A673 (cell line): ENCODE data around the gene RBM39. TPM values are rescaled to one million over a fixed set of nuclear protein-coding genes. Genes with fewer than 3 reads are reported as not detected.

Experiments used
- BruUV-seq: library from RNA; stranded (reverse); fragments of 400-500 nt; replicated peaks from 2 replicates; lab custom pipeline; 2021; lab: Mats Ljungman, UMichigan
- CTCF ChIA-PET: fragments of 300-600 bp; sonication (Branson Sonifier 250); formaldehyde crosslinking; loops from one replicate; lab custom pipeline; 2022; ENCODE audit warnings: antibody characterized with exemption; lab: Charles Lee
- POLR2A ChIA-PET: fragments of 300-600 bp; sonication (Branson Sonifier 250); formaldehyde crosslinking; loops from one replicate; lab custom pipeline; 2022; ENCODE audit warnings: antibody characterized with exemption; ENCODE audit not compliant: low non-redundant PET; lab: Charles Lee
- DNase-seq: peaks from one replicate; pipeline ENCODE4 v3.0.0-alpha.2; 2015; ENCODE audit warnings: low spot score
- H3K27ac ChIP-seq: fragments of 200-600 bp; sonication (generic); 2 replicates; pipeline ENCODE4 v1.5.1; 2016; ENCODE audit warnings: mixed run types, low read depth, mild to moderate bottlenecking, mixed read lengths, antibody characterized with exemption, low read length; ENCODE audit not compliant: poor library complexity, severe bottlenecking
- H3K27me3 ChIP-seq: fragments of 200-600 bp; sonication (generic); replicated peaks from 2 replicates; pipeline ENCODE4 v1.6.1; 2017; ENCODE audit warnings: mixed run types, low read depth, mild to moderate bottlenecking, mixed read lengths, antibody characterized with exemption, low read length; ENCODE audit not compliant: insufficient read depth, poor library complexity
- H3K36me3 ChIP-seq: fragments of 200-600 bp; sonication (generic); 2 replicates; pipeline ENCODE4 v1.6.1; 2016; ENCODE audit warnings: mixed run types, mild to moderate bottlenecking, mixed read lengths, antibody characterized with exemption, low read length; ENCODE audit not compliant: insufficient read depth, poor library complexity, severe bottlenecking
- H3K4me1 ChIP-seq: fragments of 200-600 bp; sonication (generic); 2 replicates; pipeline ENCODE4 v1.6.1; 2017; ENCODE audit warnings: mixed run types, mild to moderate bottlenecking, mixed read lengths, antibody characterized with exemption, low read length; ENCODE audit not compliant: insufficient read depth, poor library complexity, severe bottlenecking
- H3K4me3 ChIP-seq: fragments of 200-600 bp; sonication (generic); 2 replicates; pipeline ENCODE4 v1.5.1; 2016; ENCODE audit warnings: low read depth, mixed run types, mild to moderate bottlenecking, mixed read lengths, low read length; ENCODE audit not compliant: poor library complexity, severe bottlenecking
- H3K9me3 ChIP-seq: fragments of 200-600 bp; sonication (generic); 2 replicates; pipeline ENCODE4 v1.6.1; 2016; ENCODE audit warnings: mixed run types, low read depth, mild to moderate bottlenecking, mixed read lengths, antibody characterized with exemption, low read length; ENCODE audit not compliant: poor library complexity, severe bottlenecking
- CTCF ChIP-seq: fragments of 300-800, 200-600 bp; sonication (generic); conservative IDR thresholded peaks from 2 replicates; pipeline ENCODE4 v1.5.1; 2017; ENCODE audit warnings: low read depth, mild to moderate bottlenecking, antibody characterized with exemption, low read length, moderate library complexity, mixed read lengths
- EZH2 ChIP-seq: fragments of 200-600 bp; sonication (generic); IDR thresholded peaks from 2 replicates; pipeline ENCODE4 v1.6.1; 2017; ENCODE audit warnings: borderline replicate concordance, low read depth, mild to moderate bottlenecking, mixed read lengths, antibody characterized with exemption, low read length; ENCODE audit not compliant: poor library complexity, severe bottlenecking
- intact Hi-C: fragments of 100-400 bp; cut with micrococcal nuclease; formaldehyde crosslinking; loops from one replicate; pipeline ENCODE4 v1.10.0; 2022; ENCODE audit not compliant: unreplicated experiment
- total RNA-seq: library from RNA; stranded (reverse); gene quantifications from 2 replicates; pipeline ENCODE4 v1.2.3, GENCODE V29; 2021

The RBM39 gene
- total RNA-seq, 1 experiment from 2014 or later: 329 TPM

- Histone ChIP-seq H3K27ac (peak within 1 kb of the TSS; percentile 68), H3K4me3 (peak within 1 kb of the TSS; percentile 78), H3K27me3 (no peaks in the 10 kb centered on the region), H3K4me1 (peaks cover 41% of the 10 kb centered on the region), H3K36me3 (no peaks in the 10 kb centered on the region), H3K9me3 (no peaks in the 10 kb centered on the region)
- CTCF ChIA-PET: interaction anchor here (1.1 kb wide), 1 partner anchor 30 kb away, joined by 3 read pairs; the partner anchor contains the start of gene RBM39
- intact Hi-C loops: no loop called here
- DNase-seq: peak; percentile 96
- no TSS peak for BruUV-seq
- no peak for TF ChIP-seq CTCF
- TF ChIP-seq EZH2: no peak
- POLR2A ChIA-PET: interaction anchor here (0.6 to 1.1 kb wide), 2 partner anchors 29 to 112 kb away, joined by 4 to 7 read pairs; partner anchors contain the start of gene RBM39
Observed at GRCh38 chr20:35771689-35772562, 29.9 kb upstream of the RBM39 start, which contains the start of gene PHF20. Gene PHF20, plus strand, starts transcription at chr20:35772015. Its CDS starts 29,508 bp downstream, at chr20:35801523.

- H3K27ac ChIP-seq: no peak overlapping the region
- no peak overlapping the region for H3K4me3 ChIP-seq
- H3K9me3 ChIP-seq: no peaks in the 10 kb centered on the region
- peaks cover 35% of the 10 kb centered on the region for H3K4me1 ChIP-seq
- intact Hi-C loops: no loop called here
- TF ChIP-seq CTCF: no peak
- no peak for TF ChIP-seq EZH2
- H3K27me3 ChIP-seq: no peaks in the 10 kb centered on the region
- ChIA-PET POLR2A (interaction anchor here (1.1 kb wide), 1 partner anchor 29 kb away, joined by 4 read pairs; the partner anchor contains the start of gene RBM39), CTCF (interaction anchor here (0.6 kb wide), 1 partner anchor 79 kb away, joined by 9 read pairs; no protein-coding TSS in a partner anchor)
- H3K36me3 ChIP-seq: no peaks in the 10 kb centered on the region
- no TSS peak for BruUV-seq
- DNase-seq: no peak
Observed at GRCh38 chr20:35771367-35771688, 29.3 kb upstream of the RBM39 start.

- POLR2A ChIA-PET: no interaction called here
- intact Hi-C loops: no loop called here
- no TSS peak for BruUV-seq
Observed at GRCh38 chr20:35768731-35769664, 26.9 kb upstream of the RBM39 start.

More at GRCh38 chr20:35768731-35769664, 26.9 kb upstream of the RBM39 start:
- CTCF ChIA-PET: no interaction called here
- H3K27me3 ChIP-seq: no peaks in the 10 kb centered on the region
- H3K36me3 ChIP-seq: no peaks in the 10 kb centered on the region
- H3K9me3 ChIP-seq: no peaks in the 10 kb centered on the region
- peak overlapping the region; percentile 65 for H3K27ac ChIP-seq
- H3K4me3 ChIP-seq: no peak overlapping the region
- peak; percentile 73 for DNase-seq
- TF ChIP-seq CTCF (no peak), EZH2 (no peak)
- peaks cover 29% of the 10 kb centered on the region for H3K4me1 ChIP-seq
